GM10266 (cell line): ENCODE results near the gene RECQL5.

Experiments used
- DNase-seq: peaks from one replicate; pipeline ENCODE4 v3.0.0; 2012; ENCODE audit errors: extremely low spot score
- TF ChIP-seq, protein P1 (sequence below): IDR thresholded peaks from 2 replicates; pipeline ENCODE4 v1.5.1; 2012; ENCODE audit warnings: mild to moderate bottlenecking, low read depth; ENCODE audit not compliant: control insufficient read depth, insufficient read depth; ENCODE audit errors: missing control alignments

The RECQL5 gene

DNA sequence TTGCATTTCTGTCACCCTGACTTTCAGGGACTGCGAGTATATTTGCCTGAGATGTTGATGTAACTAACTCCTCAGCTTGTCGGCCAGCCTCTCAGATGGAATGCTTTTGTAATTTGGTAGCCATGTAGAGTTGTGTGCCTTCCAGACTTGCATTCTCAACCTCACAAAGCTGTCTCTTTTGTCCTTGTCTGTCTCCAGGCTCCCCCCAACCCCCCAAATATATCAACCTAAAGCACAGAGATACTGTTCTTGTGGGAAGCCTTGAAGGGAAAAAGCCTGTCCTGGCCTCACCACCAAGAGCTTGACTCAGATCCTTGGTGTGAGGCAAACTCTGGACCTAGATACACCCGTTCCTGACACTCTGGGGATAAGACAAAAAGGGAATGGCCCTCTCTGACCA is 18.5 kb upstream of the RECQL5 start:
- TF ChIP-seq, protein P1, sequence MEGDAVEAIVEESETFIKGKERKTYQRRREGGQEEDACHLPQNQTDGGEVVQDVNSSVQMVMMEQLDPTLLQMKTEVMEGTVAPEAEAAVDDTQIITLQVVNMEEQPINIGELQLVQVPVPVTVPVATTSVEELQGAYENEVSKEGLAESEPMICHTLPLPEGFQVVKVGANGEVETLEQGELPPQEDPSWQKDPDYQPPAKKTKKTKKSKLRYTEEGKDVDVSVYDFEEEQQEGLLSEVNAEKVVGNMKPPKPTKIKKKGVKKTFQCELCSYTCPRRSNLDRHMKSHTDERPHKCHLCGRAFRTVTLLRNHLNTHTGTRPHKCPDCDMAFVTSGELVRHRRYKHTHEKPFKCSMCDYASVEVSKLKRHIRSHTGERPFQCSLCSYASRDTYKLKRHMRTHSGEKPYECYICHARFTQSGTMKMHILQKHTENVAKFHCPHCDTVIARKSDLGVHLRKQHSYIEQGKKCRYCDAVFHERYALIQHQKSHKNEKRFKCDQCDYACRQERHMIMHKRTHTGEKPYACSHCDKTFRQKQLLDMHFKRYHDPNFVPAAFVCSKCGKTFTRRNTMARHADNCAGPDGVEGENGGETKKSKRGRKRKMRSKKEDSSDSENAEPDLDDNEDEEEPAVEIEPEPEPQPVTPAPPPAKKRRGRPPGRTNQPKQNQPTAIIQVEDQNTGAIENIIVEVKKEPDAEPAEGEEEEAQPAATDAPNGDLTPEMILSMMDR, result no peak
- DNase-seq, result no peak

DNA sequence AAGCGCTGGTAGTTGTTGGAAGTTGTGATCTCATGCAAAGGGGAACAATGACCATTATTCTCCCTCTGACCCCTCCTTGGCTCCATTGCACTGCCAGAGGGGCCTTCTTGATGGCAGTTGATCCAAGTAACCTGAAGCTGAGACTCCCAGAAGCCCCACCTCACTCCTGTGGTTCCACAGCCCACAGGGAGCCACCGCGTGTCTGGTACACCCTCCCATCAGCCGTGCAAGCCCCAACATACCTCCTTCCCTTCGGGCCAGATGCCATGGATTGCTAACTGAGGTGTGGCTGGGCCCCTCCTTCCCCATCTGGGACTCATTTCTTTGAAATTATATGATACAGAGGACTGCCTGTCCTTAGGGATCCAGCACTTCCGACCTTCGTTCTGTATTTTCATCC is 18.0 kb upstream of the RECQL5 start:
- TF ChIP-seq, protein P1, result no peak
- DNase-seq, result no peak

GRCh38 chr17:75684249-75684648 is 17.3 kb upstream of the RECQL5 start:
- TF ChIP-seq, protein P1, result no peak
- no peak for DNase-seq

GRCh38 chr17:75683583-75683982 is 16.6 kb upstream of the RECQL5 start:
- no peak for DNase-seq

DNA sequence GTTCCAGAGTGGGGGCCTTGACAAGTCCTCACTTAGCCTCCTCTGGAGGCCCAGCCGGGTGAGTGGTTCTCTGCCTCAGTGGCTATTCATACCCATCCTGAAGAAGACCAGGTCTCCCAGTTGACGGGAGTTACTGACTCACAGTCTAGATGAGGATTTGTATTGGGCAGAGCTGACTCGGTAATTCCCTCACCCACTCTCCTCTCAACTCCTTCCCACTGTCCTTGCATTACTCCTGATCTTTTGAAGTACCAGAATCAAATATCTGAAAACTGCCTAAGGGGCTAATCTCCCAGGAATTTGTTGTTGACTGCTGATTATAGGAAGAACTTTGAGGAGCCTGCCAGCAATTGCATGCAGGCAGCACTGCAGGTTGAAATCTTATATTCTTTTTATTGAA is 14.3 kb upstream of the RECQL5 start:
- DNase-seq, result no peak
- TF ChIP-seq, protein P1, result no peak

More at GRCh38 chr17:75683583-75683982, 16.6 kb upstream of the RECQL5 start:
- TF ChIP-seq, protein P1, result no peak

GRCh38 chr17:75680431-75680830 is 13.5 kb upstream of the RECQL5 start:
- no peak for DNase-seq
- TF ChIP-seq, protein P1, result no peak

DNA sequence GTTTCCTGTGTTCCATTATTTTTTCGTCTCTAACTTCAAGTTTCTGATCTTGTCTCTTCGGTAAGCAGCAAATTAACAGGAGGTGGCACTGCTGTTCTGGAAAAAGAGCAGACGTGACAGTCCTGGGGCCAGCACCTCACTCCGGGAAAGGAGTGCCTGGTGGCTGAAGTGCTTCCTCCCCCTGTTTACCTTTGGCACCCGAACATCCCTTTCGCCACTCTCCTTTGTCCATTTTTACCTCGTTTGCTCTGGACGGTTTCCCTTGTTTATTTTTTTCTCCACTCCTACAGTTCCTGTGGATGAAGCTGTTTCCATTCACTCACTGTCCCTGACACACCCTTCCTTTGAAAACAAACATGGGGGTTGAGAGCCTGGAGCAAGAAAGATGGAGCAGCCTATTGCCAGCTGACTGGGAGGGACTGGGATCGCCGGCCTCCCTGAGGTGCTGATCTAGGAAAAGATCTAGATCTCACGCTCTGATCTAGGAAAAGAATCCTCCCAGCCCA is 12.8 kb upstream of the RECQL5 start:
- TF ChIP-seq, protein P1, result no peak
- DNase-seq, result no peak
